Endothelial cell of umbilical vein (primary cell): ENCODE data around the gene FHOD3.

Experiments used
- CTCF ChIP-seq, 2 donors: IDR thresholded peaks; 1 replicate in 1 of 2; 2 replicates in 1 of 2; pipeline ENCODE4 v1.5.1; 2011; ENCODE audit warnings: low read length in 2 of 2, mild to moderate bottlenecking in 2 of 2, moderate library complexity in 2 of 2, control low read depth in 1 of 2, inconsistent platforms in 1 of 2, low read depth in 1 of 2; ENCODE audit not compliant: insufficient read depth in 1 of 2; ENCODE audit errors: extremely low read depth in 1 of 2
- EZH2 ChIP-seq: IDR thresholded peaks from 2 replicates; pipeline ENCODE4 v1.6.1; 2012; ENCODE audit warnings: borderline replicate concordance, low read depth, mild to moderate bottlenecking, moderate library complexity, low read length, inconsistent platforms; ENCODE audit not compliant: severe bottlenecking
- FOS ChIP-seq: IDR thresholded peaks from 2 replicates; pipeline ENCODE4 v1.6.1; 2011; ENCODE audit warnings: mild to moderate bottlenecking, low read length, moderate library complexity, borderline replicate concordance; ENCODE audit not compliant: insufficient read depth
- JUN ChIP-seq: IDR thresholded peaks from 2 replicates; pipeline ENCODE4 v1.6.1; 2011; ENCODE audit warnings: borderline replicate concordance, low read depth; ENCODE audit not compliant: insufficient read length, insufficient read depth
- MAX ChIP-seq: IDR thresholded peaks from 2 replicates; pipeline ENCODE4 v1.6.1; 2011; ENCODE audit not compliant: insufficient read depth, insufficient read length
- POLR2A ChIP-seq: IDR thresholded peaks from 2 replicates; pipeline ENCODE4 v1.6.1; 2012; ENCODE audit warnings: low read depth, mild to moderate bottlenecking, control low read depth, low read length
- POLR2AphosphoS5 ChIP-seq: IDR thresholded peaks from 2 replicates; pipeline ENCODE4 v1.6.1; 2012; ENCODE audit warnings: low read depth, mild to moderate bottlenecking, control low read depth, low read length, moderate library complexity; ENCODE audit not compliant: insufficient read depth

GRCh38 chr18:36302676-36303075, 5.2 kb downstream of the FHOD3 start:
- TF ChIP-seq CTCF (IDR thresholded peaks at IDR 0.05; ENCODE audit: extremely low read depth in 1 of 2, insufficient read depth in 1 of 2, low read depth in 1 of 2, low read length in 2 of 2) (no peak), POLR2AphosphoS5 (no peak), EZH2 (no peak), MAX (no peak), POLR2A (no peak), FOS (no peak), JUN (no peak)
